ENCODE results near the gene YWHAG. TPM values are rescaled to one million over a fixed set of nuclear protein-coding genes. Genes with fewer than 3 reads are reported as not detected.
"Not testable (repeated sequence)": the region's sequence is repeated elsewhere in the genome, so short reads cannot be mapped to it uniquely, and the experiment has no call there.

Gene YWHAG
- total RNA-seq = 100 to 1,000 TPM; 140 to 144 TPM

GRCh38 chr7:76358481-76359110 is at the start of gene YWHAG:
YWHAG (minus strand) TSS chr7:76358991; CDS start chr7:76358808, 183 bp downstream.
- intact Hi-C loops (cut with DNase I, micrococcal nuclease) = loop anchor here (1.0 to 2.0 kb wide), 11 partner anchors 15 to 480 kb away; partner anchors contain the start of genes MDH2 (in 1 of the 2) and POR (in 1 of the 2)
- ATAC-seq (peak; percentile 60), DNase-seq (peak; percentile 95)
- ChIA-PET CTCF (interaction anchor here (0.8 to 1.9 kb wide), 4 partner anchors 9 to 41 kb away, joined by 3 to 7 read pairs (median 6); no protein-coding TSS in a partner anchor), POLR2A (interaction anchor here (0.6 to 2.2 kb wide), 2 partner anchors 15 to 66 kb away, joined by 7 to 10 read pairs; partner anchors contain the start of gene ZP3)
- H3K9me3 Mint-ChIP-seq (ENCODE audit: low read depth) = no peaks in the 10 kb centered on the region
- H3K4me1 Mint-ChIP-seq = peaks cover 39% of the 10 kb centered on the region
- peaks cover 40% of the 10 kb centered on the region for H3K36me3 Mint-ChIP-seq (ENCODE audit: low read depth)
- peak within 1 kb of the TSS; percentile 99 for H3K4me3 Mint-ChIP-seq
- peak within 1 kb of the TSS; percentile 96 for H3K27ac Mint-ChIP-seq
- no peaks in the 10 kb centered on the region for H3K27me3 Mint-ChIP-seq

DNA sequence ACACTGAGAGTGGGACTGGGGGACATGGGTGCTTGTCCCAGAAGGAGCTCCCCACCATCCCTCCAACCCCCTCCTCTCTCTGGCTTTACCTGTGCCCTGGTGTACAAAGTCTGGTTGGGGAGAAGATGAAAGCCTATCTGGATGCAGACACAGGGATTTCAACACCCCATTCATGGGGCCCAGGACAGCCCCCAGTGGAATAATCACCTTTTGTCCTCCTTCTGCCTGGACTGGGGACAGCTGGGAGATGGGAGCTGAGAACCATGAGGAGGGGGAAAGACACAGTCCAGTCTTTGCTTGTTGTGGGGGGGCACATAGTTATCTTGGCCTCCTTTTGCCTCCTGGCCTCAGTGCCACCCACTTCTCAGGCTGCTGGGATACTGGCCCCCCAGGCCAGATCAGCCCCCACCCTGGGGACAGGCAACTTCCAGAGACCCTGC is 49.4 kb upstream of the YWHAG start:
- H3K4me3 Mint-ChIP-seq = no peak overlapping the region
- intact Hi-C loops (cut with DNase I, micrococcal nuclease) = no loop called here
- peaks cover 1% of the 10 kb centered on the region for H3K36me3 Mint-ChIP-seq (ENCODE audit: low read depth)
- peaks cover 4% of the 10 kb centered on the region for H3K4me1 Mint-ChIP-seq
- H3K27me3 Mint-ChIP-seq = no peaks in the 10 kb centered on the region
- H3K27ac Mint-ChIP-seq = no peak overlapping the region
- DNase-seq (no peak), ATAC-seq (no peak)
- H3K9me3 Mint-ChIP-seq (ENCODE audit: low read depth) = no peaks in the 10 kb centered on the region
- ChIA-PET POLR2A (no interaction called here), CTCF (no interaction called here)

- peaks cover 1% of the 10 kb centered on the region for H3K36me3 Mint-ChIP-seq (ENCODE audit: low read depth)
- no peaks in the 10 kb centered on the region for H3K27me3 Mint-ChIP-seq
- intact Hi-C loops (cut with DNase I, micrococcal nuclease) = no loop called here
- DNase-seq = no peak
- H3K4me1 Mint-ChIP-seq = peaks cover 4% of the 10 kb centered on the region
- no peak overlapping the region for H3K4me3 Mint-ChIP-seq
- no peaks in the 10 kb centered on the region for H3K9me3 Mint-ChIP-seq (ENCODE audit: low read depth)
- ChIA-PET POLR2A (no interaction called here), CTCF (no interaction called here)
- no peak overlapping the region for H3K27ac Mint-ChIP-seq
- no peak for ATAC-seq
Observed at GRCh38 chr7:76407718-76408117, 48.9 kb upstream of the YWHAG start.

DNA sequence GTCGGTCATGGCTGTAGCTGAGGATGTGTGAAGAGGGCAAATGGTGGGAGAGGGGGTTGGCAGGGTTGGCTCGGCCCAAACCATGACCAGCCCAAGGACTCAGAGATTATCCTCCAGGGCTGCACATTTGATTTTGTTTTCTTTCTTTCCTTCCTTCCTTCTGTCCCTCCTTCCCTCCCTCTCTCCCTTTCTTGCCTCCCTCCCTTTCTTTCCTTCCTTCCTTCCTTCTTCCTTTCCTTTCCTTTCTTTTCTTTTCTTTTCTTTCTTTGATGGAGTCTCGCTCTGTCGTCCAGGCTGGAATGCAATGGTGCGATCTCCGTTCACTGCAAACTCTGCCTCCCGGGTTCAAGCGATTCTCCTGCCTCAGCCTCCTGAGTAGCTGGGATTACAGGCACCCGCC is 46.9 kb upstream of the YWHAG start:
- ChIA-PET POLR2A (no interaction called here), CTCF (no interaction called here)
- DNase-seq (no peak), ATAC-seq (no peak)
- intact Hi-C loops (cut with DNase I, micrococcal nuclease) = no loop called here
- Mint-ChIP-seq H3K27ac (no peak overlapping the region), H3K27me3 (no peaks in the 10 kb centered on the region), H3K4me3 (no peak overlapping the region), H3K36me3 (ENCODE audit: low read depth) (no peaks in the 10 kb centered on the region), H3K4me1 (peaks cover 4% of the 10 kb centered on the region), H3K9me3 (ENCODE audit: low read depth) (no peaks in the 10 kb centered on the region)

DNA sequence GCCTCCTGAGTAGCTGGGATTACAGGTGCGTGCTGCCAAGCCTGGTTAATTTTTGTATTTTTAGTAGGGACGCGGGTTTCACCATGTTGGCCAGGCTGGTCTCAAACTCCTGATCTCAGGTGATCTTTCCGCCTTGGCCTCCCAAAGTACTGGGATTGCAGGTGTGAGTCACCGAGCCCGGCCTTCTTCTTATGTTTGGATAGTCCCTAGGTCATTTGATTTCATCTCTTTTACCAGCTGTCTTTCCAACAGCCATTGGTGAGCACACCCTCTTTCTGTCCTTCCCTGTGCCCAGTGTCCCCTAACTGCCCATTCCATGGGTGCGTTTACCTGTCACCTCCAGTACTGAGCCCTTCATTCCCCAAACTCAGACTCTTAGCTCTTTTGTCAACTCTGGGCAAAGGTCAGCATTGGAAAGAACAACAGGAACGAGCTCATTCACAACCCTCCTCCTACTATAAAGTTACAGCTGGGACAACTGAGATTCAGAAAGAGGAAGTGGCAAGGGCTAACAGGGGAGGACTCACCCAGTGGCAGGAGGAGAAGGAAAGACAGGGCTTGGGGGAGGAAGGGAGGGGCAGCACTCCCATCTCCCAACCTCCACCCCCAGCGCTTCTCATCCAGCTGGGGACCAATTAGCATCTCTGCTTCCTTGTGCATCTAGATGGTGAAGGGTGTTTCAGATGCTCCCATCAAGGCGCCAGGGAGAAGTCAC is 45.1 kb upstream of the YWHAG start:
- H3K4me3 Mint-ChIP-seq = no peak overlapping the region
- H3K36me3 Mint-ChIP-seq (ENCODE audit: low read depth) = no peaks in the 10 kb centered on the region
- peaks cover 4% of the 10 kb centered on the region for H3K4me1 Mint-ChIP-seq
- no peak overlapping the region for H3K27ac Mint-ChIP-seq
- intact Hi-C loops (cut with DNase I, micrococcal nuclease) = no loop called here
- H3K27me3 Mint-ChIP-seq = no peaks in the 10 kb centered on the region
- DNase-seq (no peak), ATAC-seq (no peak)
- ChIA-PET CTCF (no interaction called here), POLR2A (no interaction called here)
- H3K9me3 Mint-ChIP-seq (ENCODE audit: low read depth) = no peaks in the 10 kb centered on the region

- DNase-seq; H3K4me1 Mint-ChIP-seq; POLR2A ChIA-PET; H3K27ac Mint-ChIP-seq; H3K9me3 Mint-ChIP-seq (ENCODE audit: low read depth); H3K27me3 Mint-ChIP-seq; H3K4me3 Mint-ChIP-seq; H3K36me3 Mint-ChIP-seq (ENCODE audit: low read depth); ATAC-seq; CTCF ChIA-PET; intact Hi-C loops (cut with DNase I, micrococcal nuclease): not testable (repeated sequence)
Observed at GRCh38 chr7:76403097-76403496, 44.3 kb upstream of the YWHAG start.

- no peaks in the 10 kb centered on the region for H3K9me3 Mint-ChIP-seq (ENCODE audit: low read depth)
- peaks cover 18% of the 10 kb centered on the region for H3K4me1 Mint-ChIP-seq
- DNase-seq (no peak), ATAC-seq (no peak)
- ChIA-PET CTCF (no interaction called here), POLR2A (no interaction called here)
- H3K27me3 Mint-ChIP-seq = no peaks in the 10 kb centered on the region
- H3K4me3 Mint-ChIP-seq = no peak overlapping the region
- intact Hi-C loops (cut with DNase I, micrococcal nuclease) = no loop called here
- no peak overlapping the region for H3K27ac Mint-ChIP-seq
- no peaks in the 10 kb centered on the region for H3K36me3 Mint-ChIP-seq (ENCODE audit: low read depth)
Observed at GRCh38 chr7:76400248-76400647, 41.5 kb upstream of the YWHAG start.

DNA sequence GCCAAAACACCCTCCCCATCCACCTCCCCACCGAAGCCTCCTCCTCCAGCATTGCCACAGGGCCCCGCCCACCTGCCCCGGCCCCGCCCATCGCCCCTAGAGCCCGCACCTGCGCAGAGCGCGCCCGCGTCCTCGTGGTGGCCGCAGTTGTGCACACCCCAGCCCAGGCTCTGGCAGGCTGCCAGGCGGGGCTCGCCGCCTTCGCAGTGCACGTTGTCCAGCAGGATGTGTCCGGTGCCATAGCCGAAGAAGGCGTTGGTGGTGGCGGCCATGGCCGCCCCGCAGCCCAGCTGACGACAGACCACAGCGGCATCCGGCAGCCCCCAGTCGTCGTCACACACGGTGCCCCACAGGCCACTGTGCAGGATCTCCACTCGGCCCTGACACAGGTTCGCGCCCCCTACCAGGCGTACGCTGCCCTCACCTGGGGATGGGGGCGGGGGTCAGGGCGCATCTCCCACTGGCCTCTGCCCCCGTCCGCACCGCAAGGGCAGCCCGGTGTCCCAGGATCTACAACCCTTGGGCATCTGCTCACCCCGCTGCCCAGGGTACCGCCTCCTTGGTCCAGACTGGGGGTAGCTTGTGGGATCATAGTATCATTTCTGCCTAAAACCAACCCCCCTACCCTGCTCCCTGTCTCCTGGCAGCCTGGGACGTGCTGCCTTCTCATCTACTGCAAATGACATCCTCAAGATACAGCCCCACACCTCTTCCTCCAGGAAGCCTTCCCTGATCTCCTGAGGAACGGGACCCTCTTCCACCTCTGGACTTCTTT is 38.8 kb upstream of the YWHAG start:
- ChIA-PET POLR2A (no interaction called here), CTCF (no interaction called here)
- ATAC-seq (peak; percentile 65), DNase-seq (peak; percentile 93)
- H3K4me3 Mint-ChIP-seq = peak overlapping the region; percentile 74
- no peaks in the 10 kb centered on the region for H3K36me3 Mint-ChIP-seq (ENCODE audit: low read depth)
- H3K9me3 Mint-ChIP-seq (ENCODE audit: low read depth) = no peaks in the 10 kb centered on the region
- H3K27me3 Mint-ChIP-seq = no peaks in the 10 kb centered on the region
- peaks cover 20% of the 10 kb centered on the region for H3K4me1 Mint-ChIP-seq
- intact Hi-C loops (cut with DNase I, micrococcal nuclease) = loop anchor here (1.0 kb wide), 3 partner anchors 38 to 231 kb away; no protein-coding TSS in a partner anchor
- peak overlapping the region; percentile 78 for H3K27ac Mint-ChIP-seq

DNA sequence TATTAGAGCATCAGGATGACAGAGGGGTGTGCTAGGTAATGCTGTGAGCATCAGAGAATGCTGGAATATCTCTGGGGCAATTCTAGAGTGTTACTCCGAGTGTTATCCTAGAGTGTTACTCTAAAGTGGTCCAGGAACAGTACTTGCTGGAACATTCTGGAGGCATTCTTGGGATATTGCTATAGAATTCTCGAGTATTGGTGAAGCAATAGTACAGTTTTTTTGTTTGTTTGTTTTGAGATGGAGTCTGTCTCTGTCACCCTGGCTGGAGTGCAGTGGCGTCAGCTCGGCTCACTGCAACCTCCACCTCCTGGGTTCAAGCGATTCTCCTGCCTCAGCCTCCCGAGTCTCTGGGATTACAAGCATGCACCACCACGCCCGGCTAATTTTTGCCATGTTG is 38.1 kb upstream of the YWHAG start:
- no peak for ATAC-seq
- H3K27ac Mint-ChIP-seq = peak overlapping the region; percentile 63
- intact Hi-C loops (cut with DNase I, micrococcal nuclease) = loop anchor here (1.0 kb wide), 3 partner anchors 38 to 231 kb away; no protein-coding TSS in a partner anchor

GRCh38 chr7:76395965-76396726 is 37.4 kb upstream of the YWHAG start:
- Mint-ChIP-seq H3K36me3 (ENCODE audit: low read depth) (no peaks in the 10 kb centered on the region), H3K27me3 (no peaks in the 10 kb centered on the region), H3K4me3 (no peak overlapping the region), H3K9me3 (ENCODE audit: low read depth) (no peaks in the 10 kb centered on the region), H3K4me1 (peaks cover 23% of the 10 kb centered on the region), H3K27ac (no peak overlapping the region)
- ChIA-PET CTCF (no interaction called here), POLR2A (no interaction called here)
- ATAC-seq (no peak), DNase-seq (no peak)
- intact Hi-C loops (cut with DNase I, micrococcal nuclease) = no loop called here

More for the DNA sequence above, 38.1 kb upstream of the YWHAG start:
- Mint-ChIP-seq H3K9me3 (ENCODE audit: low read depth) (no peaks in the 10 kb centered on the region), H3K27me3 (no peaks in the 10 kb centered on the region), H3K4me1 (peaks cover 23% of the 10 kb centered on the region), H3K4me3 (peak overlapping the region; percentile 74), H3K36me3 (ENCODE audit: low read depth) (no peaks in the 10 kb centered on the region)
- ChIA-PET POLR2A (no interaction called here), CTCF (no interaction called here)
- no peak for DNase-seq

- H3K27me3 Mint-ChIP-seq; CTCF ChIA-PET; DNase-seq; H3K36me3 Mint-ChIP-seq (ENCODE audit: low read depth); H3K4me3 Mint-ChIP-seq; ATAC-seq; H3K9me3 Mint-ChIP-seq (ENCODE audit: low read depth); H3K27ac Mint-ChIP-seq; intact Hi-C loops (cut with DNase I, micrococcal nuclease): not testable (repeated sequence)
- peaks cover 23% of the 10 kb centered on the region for H3K4me1 Mint-ChIP-seq
- POLR2A ChIA-PET = interaction anchor here (0.6 kb wide), 1 partner anchor 103 kb away, joined by 5 read pairs; no protein-coding TSS in a partner anchor
Observed at GRCh38 chr7:76395605-76395964, 36.8 kb upstream of the YWHAG start.
